Measurements from ENCODE around the gene FGF12.

DNA sequence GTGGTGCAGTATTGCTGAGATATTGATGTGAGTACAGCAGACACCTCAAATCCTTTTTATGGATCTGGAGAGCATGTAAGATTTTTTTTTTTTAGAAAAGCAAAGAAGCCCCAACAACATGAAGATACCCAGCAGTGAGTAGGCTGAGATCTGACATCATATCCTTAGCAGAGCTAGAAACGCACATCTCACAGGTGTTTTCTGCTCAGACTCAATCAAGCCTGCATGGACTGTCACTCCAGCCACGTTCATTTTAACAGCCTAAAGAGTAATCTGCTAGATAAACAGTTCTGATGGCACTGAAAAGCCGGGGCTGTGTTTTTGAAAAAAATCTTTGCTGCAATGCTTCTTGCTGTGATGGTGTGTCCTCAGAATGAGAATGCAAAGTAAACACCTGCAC lies 544.2 kb downstream of the FGF12 start:
- TF ChIP-seq, protein P1, sequence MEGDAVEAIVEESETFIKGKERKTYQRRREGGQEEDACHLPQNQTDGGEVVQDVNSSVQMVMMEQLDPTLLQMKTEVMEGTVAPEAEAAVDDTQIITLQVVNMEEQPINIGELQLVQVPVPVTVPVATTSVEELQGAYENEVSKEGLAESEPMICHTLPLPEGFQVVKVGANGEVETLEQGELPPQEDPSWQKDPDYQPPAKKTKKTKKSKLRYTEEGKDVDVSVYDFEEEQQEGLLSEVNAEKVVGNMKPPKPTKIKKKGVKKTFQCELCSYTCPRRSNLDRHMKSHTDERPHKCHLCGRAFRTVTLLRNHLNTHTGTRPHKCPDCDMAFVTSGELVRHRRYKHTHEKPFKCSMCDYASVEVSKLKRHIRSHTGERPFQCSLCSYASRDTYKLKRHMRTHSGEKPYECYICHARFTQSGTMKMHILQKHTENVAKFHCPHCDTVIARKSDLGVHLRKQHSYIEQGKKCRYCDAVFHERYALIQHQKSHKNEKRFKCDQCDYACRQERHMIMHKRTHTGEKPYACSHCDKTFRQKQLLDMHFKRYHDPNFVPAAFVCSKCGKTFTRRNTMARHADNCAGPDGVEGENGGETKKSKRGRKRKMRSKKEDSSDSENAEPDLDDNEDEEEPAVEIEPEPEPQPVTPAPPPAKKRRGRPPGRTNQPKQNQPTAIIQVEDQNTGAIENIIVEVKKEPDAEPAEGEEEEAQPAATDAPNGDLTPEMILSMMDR (IDR thresholded peaks at IDR 0.05; ENCODE audit: insufficient read depth, low read length, poor library complexity, severe bottlenecking) = no peak
- TF ChIP-seq EZH2phosphoT487 (conservative IDR thresholded peaks at IDR 0.05; ENCODE audit: low read length) = no peak

All from SU-DHL-6 (cell line).